Pancreas (tissue), 10 donors: ENCODE data around the gene DECR2. TPM values are rescaled to one million over a fixed set of nuclear protein-coding genes. Genes with fewer than 3 reads are reported as not detected.

Experiments
- ATAC-seq, 4 donors: fragments of 200-7000 bp; cut with Tn5 transposase; one replicate each; pipeline versions ENCODE4 v1.8.0 to v1.9.1; 2020; ENCODE audit warnings: mild to moderate bottlenecking in 4 of 4, moderate library complexity in 4 of 4
- DNase-seq, 6 donors: peaks; one replicate each; pipeline ENCODE4 v3.0.0-alpha.2; 2020
- FAIRE-seq: peaks from 2 replicates; lab custom pipeline; 2012; peaks lifted over from hg19 to GRCh38; lab: Jason Lieb, UNC
- H3K27ac ChIP-seq, 4 donors: fragments of 200-600 bp; sonication (generic); 1 replicate in 3 of 4; 2 replicates in 1 of 4; pipeline versions ENCODE4 v1.5.0 to v1.8.0; 2020
- H3K27me3 ChIP-seq, 4 donors: fragments of 200-600 bp; one replicate each; pipeline ENCODE4 v1.8.0; 2021
- H3K36me3 ChIP-seq, 3 donors: fragments of 200-600 bp; sonication (generic) in 1 of 3; one replicate each; pipeline versions ENCODE4 v1.5.0 to v1.8.0; 2020 to 2021
- H3K4me1 ChIP-seq, 3 donors: fragments of 200-600 bp; one replicate each; pipeline ENCODE4 v1.8.0; 2021
- H3K4me3 ChIP-seq, 4 donors: fragments of 200-600 bp; sonication (generic) in 2 of 4; one replicate each; pipeline versions ENCODE4 v1.5.0 to v1.8.0; 2020 to 2021
- H3K9me3 ChIP-seq, 4 donors: fragments of 200-600 bp; one replicate each; pipeline ENCODE4 v1.8.0; 2021
- WGBS, 2 donors: extraction: QIAGEN DNeasy Blood & Tissue Kit; methylation state at CpG; one replicate each; pipeline ENCODE4 v1.1.7; 2013; 5-methylcytosine and 5-hydroxymethylcytosine counted together
- intact Hi-C, 3 donors: fragments of 100-400 bp; cut with DNase I; formaldehyde crosslinking; loops; one replicate each; pipeline versions ENCODE4 v1.11.1 to v1.14.2; 2022
- polyA plus RNA-seq, 2 donors: library from polyadenylated mRNA; stranded (reverse); fragments of 200-250 nt; gene quantifications; one replicate each; pipeline ENCODE4 v1.2.3, GENCODE V29; 2013
- total RNA-seq, 6 donors: library from RNA; stranded (reverse); fragmentation: NEBNext Ultra II Directional in 4 of 6; extraction: Animal tissue kit (Norgen Biotek cat#: 25700) in 4 of 6; gene quantifications; one replicate each; pipeline versions ENCODE4 v1.2.1 to v1.2.4, GENCODE V29; 2021 to 2023
- TF ChIP-seq, protein P1 (sequence below), 4 donors: fragments of 200-600 bp; sonication (generic) in 3 of 4; IDR thresholded peaks; one replicate each; pipeline versions ENCODE4 v1.5.0 to v1.8.0; 2021; ENCODE audit warnings: antibody characterized with exemption in 4 of 4
- donor health status: healthy with polysubstance abuse.
- donor health status: DM: no; HTN: no; CAD: no; lungs with moderate emphysema.
- donor health status: DM: no; HTN: no; CAD: no.
- donor health status: control.
- donor health status: control.
- donor health status: Bipolar disorder and iron deficiency.
- donor health status: DM: yes; HTN: yes; CAD: no.
- donor health status: DM: no; HTN: no; CAD: no.
- donor health status: DM: no; HTN: no; CAD: no.
- donor health status: DM: yes; HTN: yes; CAD: no.

Gene DECR2
- total and polyA plus RNA-seq, 8 donors = 9.2 to 68.0 (median 18.5) TPM

DNA sequence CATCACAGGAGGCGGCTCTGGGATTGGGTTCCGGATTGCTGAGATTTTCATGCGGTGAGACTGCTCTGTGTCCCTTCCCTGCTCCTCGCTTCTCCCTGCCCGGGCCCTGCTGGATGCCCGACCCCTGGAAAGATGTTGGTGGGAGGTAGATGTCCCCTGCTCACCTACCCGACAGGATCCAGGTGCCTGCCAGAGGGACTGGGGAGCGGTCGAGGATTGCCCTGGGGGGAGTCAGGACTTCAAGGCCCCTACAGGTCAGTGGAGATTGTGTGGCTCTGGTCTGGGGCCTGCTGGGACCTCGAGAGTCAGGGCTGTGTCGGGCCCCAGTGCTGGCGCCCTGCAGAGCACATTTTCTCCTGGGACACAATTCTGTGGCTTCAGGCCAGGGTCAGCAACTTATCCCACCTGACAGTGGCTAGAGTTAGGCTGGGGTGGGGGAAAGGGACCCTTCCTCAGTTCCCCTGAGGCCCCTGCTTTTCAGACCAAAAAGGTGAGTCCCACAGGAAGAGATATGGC is 3.3 kb downstream of the DECR2 start:
- Histone ChIP-seq H3K27me3 (no peaks in the 10 kb centered on the region), H3K4me1 (peaks cover 0 to 2% (median 0%) of the 10 kb centered on the region in 3 donors), H3K27ac (no peak overlapping the region), H3K9me3 (no peaks in the 10 kb centered on the region), H3K4me3 (no peak overlapping the region), H3K36me3 (no peaks in the 10 kb centered on the region)
- TF ChIP-seq, protein P1, sequence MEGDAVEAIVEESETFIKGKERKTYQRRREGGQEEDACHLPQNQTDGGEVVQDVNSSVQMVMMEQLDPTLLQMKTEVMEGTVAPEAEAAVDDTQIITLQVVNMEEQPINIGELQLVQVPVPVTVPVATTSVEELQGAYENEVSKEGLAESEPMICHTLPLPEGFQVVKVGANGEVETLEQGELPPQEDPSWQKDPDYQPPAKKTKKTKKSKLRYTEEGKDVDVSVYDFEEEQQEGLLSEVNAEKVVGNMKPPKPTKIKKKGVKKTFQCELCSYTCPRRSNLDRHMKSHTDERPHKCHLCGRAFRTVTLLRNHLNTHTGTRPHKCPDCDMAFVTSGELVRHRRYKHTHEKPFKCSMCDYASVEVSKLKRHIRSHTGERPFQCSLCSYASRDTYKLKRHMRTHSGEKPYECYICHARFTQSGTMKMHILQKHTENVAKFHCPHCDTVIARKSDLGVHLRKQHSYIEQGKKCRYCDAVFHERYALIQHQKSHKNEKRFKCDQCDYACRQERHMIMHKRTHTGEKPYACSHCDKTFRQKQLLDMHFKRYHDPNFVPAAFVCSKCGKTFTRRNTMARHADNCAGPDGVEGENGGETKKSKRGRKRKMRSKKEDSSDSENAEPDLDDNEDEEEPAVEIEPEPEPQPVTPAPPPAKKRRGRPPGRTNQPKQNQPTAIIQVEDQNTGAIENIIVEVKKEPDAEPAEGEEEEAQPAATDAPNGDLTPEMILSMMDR (IDR thresholded peaks at IDR 0.05) = no peak
- FAIRE-seq = no peak
- DNase-seq = no peak
- WGBS, 2 donors = 91 to 92% methylated on average over 11 to 12 of the region's 12 CpGs
- intact Hi-C loops = no loop called here
- ATAC-seq = no peak

- peaks cover 0 to 4% (median 0%) of the 10 kb centered on the region in 3 donors for H3K36me3 ChIP-seq
- H3K9me3 ChIP-seq = no peaks in the 10 kb centered on the region
- TF ChIP-seq, protein P1 (IDR thresholded peaks at IDR 0.05) = no peak
- no peak for FAIRE-seq
- WGBS, 2 donors = 83 to 89% methylated on average over 27 of the region's 27 CpGs
- no peak overlapping the region for H3K4me3 ChIP-seq
- no peaks in the 10 kb centered on the region for H3K27me3 ChIP-seq
- no peak overlapping the region for H3K27ac ChIP-seq
- peaks cover 0 to under 1% (median 0%) of the 10 kb centered on the region in 3 donors for H3K4me1 ChIP-seq
- intact Hi-C loops = no loop called here
- peak in 1 of 6 donors; percentile 64 for DNase-seq
- ATAC-seq = no peak
Measured at GRCh38 chr16:405548-406506, 4.1 kb downstream of the DECR2 start.

- TF ChIP-seq, protein P1 (IDR thresholded peaks at IDR 0.05) = no peak
- 86 to 87% methylated on average over 16 of the region's 16 CpGs for WGBS, 2 donors
- H3K9me3 ChIP-seq = no peaks in the 10 kb centered on the region
- H3K4me3 ChIP-seq = no peak overlapping the region
- FAIRE-seq = no peak
- ATAC-seq = no peak
- peaks cover 0 to 15% (median 0%) of the 10 kb centered on the region in 3 donors for H3K36me3 ChIP-seq
- intact Hi-C loops = no loop called here
- H3K27ac ChIP-seq = no peak overlapping the region
- DNase-seq = no peak
- H3K4me1 ChIP-seq = no peaks in the 10 kb centered on the region
- H3K27me3 ChIP-seq = no peaks in the 10 kb centered on the region
Measured at GRCh38 chr16:407253-407652, 5.6 kb downstream of the DECR2 start.

GRCh38 chr16:410516-411178 is 9.0 kb downstream of the DECR2 start:
- WGBS, 2 donors = 74 to 85% methylated on average over 31 to 36 of the region's 36 CpGs
- peak; percentile 15 to 95 (median 50) for ATAC-seq

More at GRCh38 chr16:410516-411178, 9.0 kb downstream of the DECR2 start:
- Histone ChIP-seq H3K27me3 (no peaks in the 10 kb centered on the region), H3K4me3 (no peak overlapping the region), H3K27ac (peak overlapping the region in 1 of 4 donors; percentile 30), H3K4me1 (no peaks in the 10 kb centered on the region), H3K36me3 (peaks cover 0 to 15% (median 0%) of the 10 kb centered on the region in 3 donors), H3K9me3 (no peaks in the 10 kb centered on the region)
- FAIRE-seq (no peak), DNase-seq (peak in 4 of 6 donors; percentile 39 to 72 (median 60))
- intact Hi-C loops = no loop called here
- TF ChIP-seq, protein P1 (IDR thresholded peaks at IDR 0.05) = no peak
